Activated naive CD8-positive, alpha-beta T cell treated with anti-CD3 and anti-CD28 coated beads, Interleukin-2, amount 10 ng/mL, durations not matched to agents 7 days and 5 days (primary cell): ENCODE measurements around the gene BMPR1A. TPM values are rescaled to one million over a fixed set of nuclear protein-coding genes. Genes with fewer than 3 reads are reported as not detected.
A peak's percentile ranks its signal among the peaks of the same experiment; 100 is the strongest.
"Not testable (repeated sequence)": the region's sequence is repeated elsewhere in the genome, so short reads cannot be mapped to it uniquely, and the experiment has no call there.

Experiments used
- ATAC-seq: fragments of 150-1000 bp; cut with Tn5 transposase; one replicate; pipeline ENCODE4 v1.10.0; 2021; ENCODE audit warnings: low read depth, moderate library complexity
- POLR2A ChIA-PET: fragments of 350-600 bp; sonication (Branson Sonifier 250); formaldehyde crosslinking; loops from one replicate; lab custom pipeline; 2021; ENCODE audit warnings: antibody characterized with exemption; lab: Charles Lee
- DNase-seq: peaks from one replicate; pipeline ENCODE4 v3.0.0; 2021
- H3K27ac Mint-ChIP-seq: one replicate; pipeline ENCODE4 v1.8.0; 2022; ENCODE audit warnings: mild to moderate bottlenecking, mixed read lengths
- H3K27me3 Mint-ChIP-seq: one replicate; pipeline ENCODE4 v1.8.0; 2022; ENCODE audit warnings: mild to moderate bottlenecking, moderate library complexity, mixed read lengths
- H3K36me3 Mint-ChIP-seq: one replicate; pipeline ENCODE4 v1.8.0; 2021; ENCODE audit warnings: mild to moderate bottlenecking, mixed read lengths
- H3K4me1 Mint-ChIP-seq: one replicate; pipeline ENCODE4 v1.8.0; 2021; ENCODE audit warnings: mixed read lengths
- H3K4me3 Mint-ChIP-seq: one replicate; pipeline ENCODE4 v1.8.0; 2022; ENCODE audit warnings: mild to moderate bottlenecking, moderate library complexity, mixed read lengths
- H3K9me3 Mint-ChIP-seq: one replicate; pipeline ENCODE4 v1.8.0; 2021; ENCODE audit warnings: mixed read lengths
- total RNA-seq, 2 experiments: library from RNA; stranded (reverse); gene quantifications; one replicate each; pipeline ENCODE4 v1.2.3, GENCODE V29; 2021

Gene BMPR1A
- total RNA-seq, 2 experiments from 2014 or later = 13.3 to 15.0 TPM

- H3K27me3 Mint-ChIP-seq, H3K4me3 Mint-ChIP-seq, H3K36me3 Mint-ChIP-seq, DNase-seq, H3K4me1 Mint-ChIP-seq, ATAC-seq, POLR2A ChIA-PET, H3K27ac Mint-ChIP-seq, H3K9me3 Mint-ChIP-seq: not testable (repeated sequence)
These were observed 21.1 kb upstream of the BMPR1A start for GRCh38 chr10:86735278-86735677.

DNA sequence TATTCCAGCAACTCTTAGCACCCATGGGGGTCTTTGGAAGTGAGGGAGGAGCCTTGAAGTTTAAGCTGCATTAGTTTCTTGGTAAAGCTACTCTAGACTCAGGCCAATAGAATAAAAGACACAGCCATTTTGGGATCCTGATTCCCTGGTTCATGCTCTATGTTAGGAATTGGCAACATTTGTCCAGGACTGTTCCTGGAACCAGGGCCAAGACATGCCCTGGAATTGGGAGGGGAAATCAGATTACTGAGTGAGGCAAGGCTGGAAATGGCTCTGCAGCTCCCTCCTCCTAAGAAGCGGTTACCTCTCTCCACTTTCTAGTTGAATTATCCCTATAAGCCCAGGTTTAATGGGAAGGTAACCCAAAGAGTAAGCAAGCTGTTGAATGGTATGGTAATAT is 14.2 kb upstream of the BMPR1A start:
- Mint-ChIP-seq H3K4me1 (no peaks in the 10 kb centered on the region), H3K9me3 (no peaks in the 10 kb centered on the region), H3K4me3 (no peak overlapping the region), H3K27ac (no peak overlapping the region), H3K27me3 (peaks cover 4% of the 10 kb centered on the region), H3K36me3 (no peaks in the 10 kb centered on the region)
- POLR2A ChIA-PET = interaction anchor here (1.4 kb wide), 1 partner anchor 15 kb away, joined by 3 read pairs; no protein-coding TSS in a partner anchor
- ATAC-seq (no peak), DNase-seq (no peak)

- H3K27ac Mint-ChIP-seq = no peak overlapping the region
- DNase-seq = no peak
- H3K27me3 Mint-ChIP-seq = peaks cover 4% of the 10 kb centered on the region
- ATAC-seq = no peak
- H3K4me1 Mint-ChIP-seq = peaks cover 2% of the 10 kb centered on the region
- no peaks in the 10 kb centered on the region for H3K9me3 Mint-ChIP-seq
- H3K36me3 Mint-ChIP-seq = no peaks in the 10 kb centered on the region
- no peak overlapping the region for H3K4me3 Mint-ChIP-seq
- POLR2A ChIA-PET = no interaction called here
These were observed 12.2 kb upstream of the BMPR1A start for GRCh38 chr10:86744067-86744725.

GRCh38 chr10:86747796-86748581 is 8.4 kb upstream of the BMPR1A start:
- POLR2A ChIA-PET = no interaction called here
- ATAC-seq = no peak
- DNase-seq = no peak
- H3K4me1 Mint-ChIP-seq = peaks cover 8% of the 10 kb centered on the region
- peaks cover 2% of the 10 kb centered on the region for H3K36me3 Mint-ChIP-seq
- no peaks in the 10 kb centered on the region for H3K27me3 Mint-ChIP-seq
- no peak overlapping the region for H3K4me3 Mint-ChIP-seq
- no peak overlapping the region for H3K27ac Mint-ChIP-seq
- H3K9me3 Mint-ChIP-seq = no peaks in the 10 kb centered on the region

GRCh38 chr10:86749854-86750253 is 6.6 kb upstream of the BMPR1A start:
- H3K9me3 Mint-ChIP-seq = no peaks in the 10 kb centered on the region
- peaks cover 4% of the 10 kb centered on the region for H3K27me3 Mint-ChIP-seq
- H3K27ac Mint-ChIP-seq = no peak overlapping the region
- H3K4me1 Mint-ChIP-seq = peaks cover 14% of the 10 kb centered on the region
- ATAC-seq = no peak
- H3K36me3 Mint-ChIP-seq = peaks cover 2% of the 10 kb centered on the region
- DNase-seq = no peak
- no peak overlapping the region for H3K4me3 Mint-ChIP-seq
- POLR2A ChIA-PET = no interaction called here

- no peak for ATAC-seq
- peaks cover 18% of the 10 kb centered on the region for H3K4me1 Mint-ChIP-seq
- H3K27me3 Mint-ChIP-seq = peaks cover 6% of the 10 kb centered on the region
- peaks cover 2% of the 10 kb centered on the region for H3K36me3 Mint-ChIP-seq
- no peak for DNase-seq
- H3K9me3 Mint-ChIP-seq = no peaks in the 10 kb centered on the region
- no peak overlapping the region for H3K27ac Mint-ChIP-seq
- POLR2A ChIA-PET = interaction anchor here (2.0 kb wide), 1 partner anchor 40 kb away, joined by 11 read pairs; no protein-coding TSS in a partner anchor
- H3K4me3 Mint-ChIP-seq = no peak overlapping the region
These were observed 4.9 kb upstream of the BMPR1A start for GRCh38 chr10:86751477-86751876.

GRCh38 chr10:86752311-86752710 is 4.1 kb upstream of the BMPR1A start:
- H3K36me3 Mint-ChIP-seq = peaks cover 2% of the 10 kb centered on the region

DNA sequence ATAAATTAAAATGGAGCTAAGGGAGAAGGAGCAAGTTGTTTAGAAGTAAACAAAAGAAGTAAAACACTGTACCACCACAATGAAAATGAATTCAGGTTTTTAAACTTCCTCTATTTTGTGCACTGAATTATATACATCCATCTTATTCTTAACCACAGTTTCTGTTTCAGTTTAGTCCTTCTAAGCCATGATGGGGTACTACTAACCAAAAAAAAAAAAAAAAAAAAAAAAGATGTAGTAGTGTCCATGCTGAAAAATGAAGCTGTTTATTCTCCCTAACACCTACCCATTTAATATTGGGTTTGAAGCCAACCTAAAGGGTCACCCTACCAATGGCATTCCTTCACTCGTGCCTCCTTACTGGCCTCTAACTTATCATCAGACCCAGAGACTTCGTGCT is 3.4 kb upstream of the BMPR1A start:
- peaks cover 2% of the 10 kb centered on the region for H3K36me3 Mint-ChIP-seq
- H3K27me3 Mint-ChIP-seq = peaks cover 15% of the 10 kb centered on the region
- peak overlapping the region; percentile 37 for H3K27ac Mint-ChIP-seq
- no peaks in the 10 kb centered on the region for H3K9me3 Mint-ChIP-seq
- no peak for ATAC-seq
- H3K4me1 Mint-ChIP-seq = peaks cover 23% of the 10 kb centered on the region
- POLR2A ChIA-PET = interaction anchor here (2.0 kb wide), 1 partner anchor 41 kb away, joined by 11 read pairs; no protein-coding TSS in a partner anchor
- no peak for DNase-seq
- peak overlapping the region; percentile 48 for H3K4me3 Mint-ChIP-seq

More at GRCh38 chr10:86752311-86752710, 4.1 kb upstream of the BMPR1A start:
- H3K4me3 Mint-ChIP-seq = peak overlapping the region; percentile 48
- H3K27ac Mint-ChIP-seq = peak overlapping the region; percentile 35
- no peak for DNase-seq
- H3K27me3 Mint-ChIP-seq = peaks cover 7% of the 10 kb centered on the region
- POLR2A ChIA-PET = interaction anchor here (0.5 to 2.0 kb wide), 2 partner anchors 11 to 40 kb away, joined by 3 to 11 read pairs; no protein-coding TSS in a partner anchor
- peaks cover 19% of the 10 kb centered on the region for H3K4me1 Mint-ChIP-seq
- H3K9me3 Mint-ChIP-seq = no peaks in the 10 kb centered on the region
- ATAC-seq = no peak

- H3K27ac Mint-ChIP-seq = no peak overlapping the region
- H3K27me3 Mint-ChIP-seq = peaks cover 23% of the 10 kb centered on the region
- H3K4me1 Mint-ChIP-seq = peaks cover 30% of the 10 kb centered on the region
- no peak overlapping the region for H3K4me3 Mint-ChIP-seq
- DNase-seq (no peak), ATAC-seq (no peak)
- no peaks in the 10 kb centered on the region for H3K9me3 Mint-ChIP-seq
- H3K36me3 Mint-ChIP-seq = peaks cover 2% of the 10 kb centered on the region
- POLR2A ChIA-PET = no interaction called here
These were observed 2.6 kb upstream of the BMPR1A start for GRCh38 chr10:86753638-86754434.

DNA sequence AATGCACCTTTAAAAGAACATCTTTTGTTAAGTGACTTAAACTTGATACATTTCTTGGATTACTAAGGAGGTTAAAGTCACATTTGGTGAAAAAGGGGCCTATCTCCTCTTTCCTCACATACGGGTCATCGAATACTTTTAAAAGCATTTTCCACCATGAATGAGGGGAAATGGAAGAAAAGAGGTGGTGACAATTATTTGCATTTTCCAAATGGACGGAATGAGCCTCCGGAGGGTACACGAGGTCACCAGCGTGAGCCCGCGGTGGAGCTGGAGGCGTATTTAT is 1.0 kb upstream of the BMPR1A start:
- Mint-ChIP-seq H3K27ac (peak overlapping the region; percentile 69), H3K9me3 (no peaks in the 10 kb centered on the region), H3K4me3 (peak overlapping the region; percentile 82), H3K27me3 (peaks cover 37% of the 10 kb centered on the region), H3K4me1 (peaks cover 36% of the 10 kb centered on the region), H3K36me3 (peaks cover 2% of the 10 kb centered on the region)
- ATAC-seq = no peak
- POLR2A ChIA-PET = no interaction called here
- no peak for DNase-seq

DNA sequence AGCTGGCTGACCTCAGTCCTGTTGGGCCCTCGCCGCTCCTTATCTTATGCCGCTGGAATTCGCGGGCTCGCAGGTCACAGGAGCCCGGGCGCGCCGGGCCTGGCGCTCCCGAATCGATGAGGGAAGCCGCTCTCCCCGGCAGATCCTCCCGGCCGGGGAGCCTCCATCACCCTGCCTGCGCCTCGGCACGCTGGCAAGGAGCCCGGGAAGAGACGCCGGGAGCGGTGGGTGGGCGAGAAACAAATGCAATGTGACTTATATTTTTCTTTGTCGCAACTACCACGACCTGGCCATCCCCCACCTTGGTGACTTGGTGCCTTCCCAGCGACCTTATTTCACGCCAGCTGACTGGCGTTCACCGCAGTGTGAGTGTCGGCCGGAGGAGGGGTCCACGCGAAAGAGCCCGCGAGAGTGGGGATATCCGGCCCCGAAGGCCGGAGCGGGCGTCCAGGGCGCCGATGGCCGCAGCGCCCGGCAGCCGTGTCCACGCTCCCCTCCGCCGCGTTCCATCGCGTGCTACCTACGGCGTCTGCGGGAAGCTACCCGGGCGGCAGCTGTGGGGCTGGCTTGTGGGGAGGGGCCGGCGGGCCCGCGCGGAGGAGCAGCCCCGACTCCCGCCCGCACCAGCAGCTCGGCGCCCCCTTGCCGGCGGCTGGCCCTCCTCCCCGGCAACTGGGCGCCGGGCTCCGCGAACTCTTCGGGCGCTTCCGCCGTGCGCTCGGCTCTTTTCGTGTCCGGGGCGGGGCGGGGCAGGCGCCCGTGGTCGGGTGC is 494 bp upstream of the BMPR1A start:
- DNase-seq (peak; percentile 96), ATAC-seq (peak; percentile 94)
- peaks cover 36% of the 10 kb centered on the region for H3K4me1 Mint-ChIP-seq
- peaks cover 39% of the 10 kb centered on the region for H3K27me3 Mint-ChIP-seq
- POLR2A ChIA-PET = interaction anchor here (1.1 to 1.3 kb wide), 2 partner anchors 42 to 44 kb away, joined by 3 to 5 read pairs; no protein-coding TSS in a partner anchor
- peak overlapping the region; percentile 82 for H3K4me3 Mint-ChIP-seq
- H3K27ac Mint-ChIP-seq = peak overlapping the region; percentile 69
- peaks cover 2% of the 10 kb centered on the region for H3K36me3 Mint-ChIP-seq
- H3K9me3 Mint-ChIP-seq = no peaks in the 10 kb centered on the region

GRCh38 chr10:86757113-86757972 is 924 bp downstream of the BMPR1A start:
- peaks cover 35% of the 10 kb centered on the region for H3K4me1 Mint-ChIP-seq

More at GRCh38 chr10:86757113-86757972, 924 bp downstream of the BMPR1A start:
- Mint-ChIP-seq H3K36me3 (peaks cover under 1% of the 10 kb centered on the region), H3K27ac (peak overlapping the region; percentile 68), H3K9me3 (no peaks in the 10 kb centered on the region), H3K27me3 (peaks cover 45% of the 10 kb centered on the region), H3K4me3 (peak overlapping the region; percentile 85)
- ATAC-seq (no peak), DNase-seq (no peak)
- POLR2A ChIA-PET = interaction anchor here (0.8 to 1.4 kb wide), 4 partner anchors 15 to 46 kb away, joined by 3 to 5 read pairs (median 4); no protein-coding TSS in a partner anchor
